Measurements from ENCODE around the gene EDIL3.

Gene EDIL3

DNA sequence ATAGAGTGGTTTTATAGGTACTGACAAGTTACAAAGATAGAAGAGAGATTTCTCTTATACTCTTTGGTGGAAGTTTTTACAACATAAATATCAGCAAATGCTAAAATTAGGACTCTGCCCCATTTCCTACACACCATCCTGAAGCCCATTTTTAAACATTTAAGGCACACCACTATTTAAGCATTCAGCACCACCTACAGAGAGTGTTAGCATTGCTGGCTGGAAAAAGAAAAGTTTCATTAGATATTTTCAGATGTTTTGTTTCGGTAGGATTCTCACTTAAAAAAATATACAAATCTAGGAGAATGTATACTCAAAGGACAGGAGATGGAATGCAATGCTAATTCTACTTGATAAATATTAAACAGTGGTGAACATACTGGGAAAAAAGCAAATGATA lies 471.1 kb downstream of the EDIL3 start:
- DNase-seq: no peak
- intact Hi-C loops (cut with DNase I): no loop called here

DNA sequence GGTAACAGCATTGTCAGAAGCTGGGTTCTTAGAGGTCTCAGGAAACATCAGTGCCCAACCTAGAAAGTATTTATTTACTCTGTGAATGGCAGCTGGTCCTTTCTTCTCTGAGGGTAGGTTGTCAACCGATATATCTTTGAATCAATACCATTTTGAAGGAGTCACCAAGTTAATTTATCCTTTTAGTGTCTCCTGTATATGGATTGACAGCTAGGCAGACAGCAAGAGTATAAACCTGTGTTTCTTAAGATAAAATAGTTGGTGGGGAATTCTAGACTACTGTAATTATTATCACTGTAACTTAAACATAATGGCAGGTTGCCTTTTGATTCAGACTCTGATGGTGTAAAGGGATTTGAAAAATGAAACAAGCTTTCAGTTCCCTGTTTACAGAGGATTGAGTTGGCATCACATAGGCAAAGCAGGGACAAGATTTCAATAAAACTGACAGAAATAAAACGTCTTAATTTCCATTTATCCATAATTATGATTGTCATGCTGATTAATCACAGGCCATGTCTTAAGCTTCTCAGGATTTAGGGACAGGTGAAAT lies 473.2 kb downstream of the EDIL3 start:
- intact Hi-C loops (cut with DNase I): no loop called here
- no peak for DNase-seq

DNA sequence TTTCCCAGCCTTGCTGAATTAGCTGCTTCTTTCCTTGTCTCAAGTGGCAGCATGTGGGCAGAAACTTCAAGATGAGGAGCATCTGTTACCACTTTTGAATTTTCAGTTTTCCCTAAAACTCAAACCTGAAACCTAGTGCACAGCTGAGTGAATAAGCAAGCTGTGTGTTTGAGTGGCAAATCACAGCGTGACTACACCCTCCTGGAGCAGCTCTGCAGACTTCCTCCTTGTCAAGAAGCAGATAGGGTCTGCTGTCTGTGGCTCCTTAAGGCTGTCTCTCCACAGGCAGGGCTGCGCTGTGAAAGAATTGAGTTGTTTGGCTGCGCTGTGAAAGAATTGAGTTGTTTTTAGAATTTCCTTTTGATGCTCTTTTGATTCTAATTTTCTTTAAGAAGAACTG lies 484.4 kb downstream of the EDIL3 start:
- peak in 7 of 42 donors; percentile 5 to 41 (median 16) for DNase-seq
- intact Hi-C loops (cut with DNase I): no loop called here

DNA sequence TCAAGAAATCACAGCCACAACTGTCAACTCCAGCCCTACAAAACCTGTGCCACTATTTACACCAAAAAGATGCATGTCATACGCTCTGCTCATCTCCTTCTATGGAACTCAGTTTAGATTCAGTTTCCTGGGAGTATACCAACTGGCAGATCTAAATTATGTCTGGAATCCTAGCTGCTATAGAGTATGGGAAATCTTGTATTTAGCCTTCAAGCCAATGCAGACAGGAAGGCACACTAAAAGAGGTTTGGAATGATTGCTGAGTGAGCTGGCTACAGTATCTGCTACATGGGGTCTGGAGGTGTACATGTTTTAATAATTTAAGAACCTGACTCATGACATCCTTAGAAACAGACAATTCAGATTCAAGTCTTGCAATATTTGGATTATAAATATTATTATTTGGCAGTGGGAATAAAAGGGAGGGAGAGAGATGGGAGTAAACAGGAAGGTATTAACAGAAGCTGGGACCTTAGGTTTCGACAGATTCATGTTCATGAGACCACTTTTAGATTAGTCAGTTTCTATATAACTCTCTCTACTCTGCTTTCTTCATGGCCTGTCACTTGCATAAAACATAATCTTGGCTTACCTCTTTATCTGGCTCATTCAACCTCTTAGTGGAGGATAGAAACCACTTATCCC lies 485.2 kb downstream of the EDIL3 start:
- no peak for DNase-seq
- intact Hi-C loops (cut with DNase I): no loop called here

DNA sequence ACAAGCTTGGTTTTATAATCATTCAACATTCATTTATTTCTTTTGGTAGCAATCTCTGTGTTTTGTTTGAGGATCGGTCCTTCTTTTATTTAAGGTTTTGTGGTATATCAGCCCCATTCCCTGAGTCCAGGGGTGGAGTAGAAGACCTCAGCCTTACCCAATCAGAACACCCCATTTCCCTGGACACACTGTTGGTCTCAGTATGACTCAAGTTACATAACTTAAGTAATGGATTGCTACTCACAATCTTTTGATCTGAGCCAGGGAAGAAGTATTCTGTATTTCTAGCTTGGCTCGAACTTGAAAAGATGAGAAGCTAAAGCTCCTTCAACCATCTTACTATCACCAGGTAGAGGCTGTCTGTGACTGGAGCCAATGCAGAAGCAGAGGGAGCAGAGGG lies 488.8 kb downstream of the EDIL3 start:
- intact Hi-C loops (cut with DNase I): no loop called here
- no peak for DNase-seq

DNA sequence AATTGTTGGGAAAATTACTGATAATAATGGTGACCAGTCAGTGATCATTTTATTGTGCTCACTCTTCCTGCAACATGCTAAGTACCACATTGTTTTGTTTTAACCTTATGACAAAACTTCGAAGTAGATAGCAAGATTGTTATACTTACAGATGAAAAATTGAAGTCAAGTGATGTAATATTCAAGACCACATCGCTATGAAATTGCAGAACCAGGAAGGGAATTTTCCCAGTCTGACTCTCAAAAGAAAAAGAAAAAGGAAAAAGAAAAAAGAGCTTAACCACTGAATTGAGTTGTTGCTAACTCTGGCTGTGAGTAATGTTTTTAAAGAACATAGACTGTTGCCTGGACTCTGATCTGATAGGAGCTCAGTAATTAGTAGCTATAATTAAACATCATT lies 493.4 kb downstream of the EDIL3 start:
- intact Hi-C loops (cut with DNase I): no loop called here
- DNase-seq: no peak
